Hypothalamus (tissue), 51 donors: Measurements from ENCODE around the gene GPR141.

Experiments used
- DNase-seq, 51 donors: peaks; one replicate each; lab custom pipeline; 2025; lab: John Stamatoyannopoulos, UW

Gene GPR141

GRCh38 chr7:37729181-37729580 is 45.6 kb downstream of the GPR141 start:
- no peak for DNase-seq

DNA sequence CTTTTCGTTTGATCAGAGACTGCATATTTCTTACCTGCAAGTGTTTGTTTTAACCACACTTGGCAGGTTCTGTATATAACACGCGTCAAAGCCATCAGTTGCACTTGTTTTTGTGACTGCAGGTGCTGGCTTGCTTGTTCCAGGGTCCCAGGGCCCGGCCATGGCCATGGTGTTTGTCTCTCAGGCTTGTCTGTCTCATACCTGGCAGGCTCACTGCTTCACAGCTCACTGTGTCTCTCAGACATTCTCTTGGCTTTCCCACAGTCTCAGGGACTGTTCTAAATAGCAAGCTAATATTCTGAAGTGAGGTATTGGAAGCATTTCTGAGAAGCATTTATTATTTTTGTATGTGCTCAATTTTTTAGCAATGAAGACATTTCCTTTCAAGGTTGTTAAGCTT is 46.9 kb downstream of the GPR141 start:
- DNase-seq, result no peak

DNA sequence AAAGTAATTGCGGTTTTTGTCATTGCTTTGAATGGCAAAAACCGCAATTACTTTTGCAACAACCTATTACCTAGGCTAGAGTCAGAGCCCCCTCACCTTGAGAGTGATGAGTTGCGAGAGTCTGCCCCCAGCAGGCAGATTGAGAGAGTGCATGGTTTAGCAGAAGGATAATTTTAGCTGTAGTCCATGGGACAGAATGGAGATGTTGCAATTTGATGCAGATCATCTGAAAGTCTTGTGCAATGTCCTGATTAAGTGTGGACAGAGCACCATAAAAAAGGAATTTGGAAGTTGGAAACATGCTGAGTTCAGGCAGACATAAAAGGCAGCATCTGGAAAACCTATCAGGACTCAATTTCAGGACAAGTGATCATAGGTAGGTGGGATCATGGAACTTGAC is 48.7 kb downstream of the GPR141 start:
- peak in 3 of 51 donors; percentile 8 to 11 (median 10) for DNase-seq

DNA sequence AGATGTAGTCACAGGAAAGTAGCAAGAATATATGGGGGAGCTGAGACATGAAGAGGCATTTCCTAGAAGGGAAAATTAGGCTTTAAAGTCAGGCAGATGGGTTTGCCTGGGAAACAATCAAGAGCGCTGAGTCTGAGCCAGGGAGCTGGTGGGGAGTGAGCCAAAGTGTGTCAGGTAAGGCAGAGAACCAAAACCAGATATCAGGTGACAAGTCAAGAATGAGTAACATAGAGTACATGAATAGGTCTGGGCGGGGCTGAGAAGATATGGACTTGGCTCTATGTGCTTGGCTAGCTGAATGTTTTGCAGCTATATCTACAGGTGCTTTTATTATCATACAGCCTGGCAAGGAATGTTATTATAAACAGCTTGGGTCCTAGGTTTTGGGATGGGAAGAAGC is 49.3 kb downstream of the GPR141 start:
- no peak for DNase-seq

- DNase-seq, result no peak
These were observed 51.6 kb downstream of the GPR141 start for GRCh38 chr7:37735196-37735595.

GRCh38 chr7:37738321-37738720 is 54.8 kb downstream of the GPR141 start:
- no peak for DNase-seq

GRCh38 chr7:37740398-37740797 is 56.8 kb downstream of the GPR141 start:
- DNase-seq, result no peak

DNA sequence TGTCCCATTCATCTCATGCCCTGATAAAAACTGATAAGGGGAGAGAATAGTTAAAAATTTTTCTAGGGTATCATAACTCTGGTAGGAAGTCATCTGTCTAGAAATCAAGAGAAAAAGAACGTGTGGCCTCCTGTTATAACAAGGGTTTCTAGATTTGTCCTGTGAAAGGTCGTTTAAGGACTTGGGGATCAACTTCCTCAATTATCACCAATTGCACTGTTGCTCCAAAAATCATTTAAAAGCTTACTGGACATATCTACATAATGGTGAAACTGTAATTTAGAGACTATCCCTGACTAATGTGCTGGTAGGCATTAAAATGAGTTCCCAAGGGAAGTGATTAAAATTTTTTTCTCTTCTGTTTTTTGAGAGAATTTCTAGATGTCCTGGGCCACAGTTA is 58.2 kb downstream of the GPR141 start:
- DNase-seq, result no peak

DNA sequence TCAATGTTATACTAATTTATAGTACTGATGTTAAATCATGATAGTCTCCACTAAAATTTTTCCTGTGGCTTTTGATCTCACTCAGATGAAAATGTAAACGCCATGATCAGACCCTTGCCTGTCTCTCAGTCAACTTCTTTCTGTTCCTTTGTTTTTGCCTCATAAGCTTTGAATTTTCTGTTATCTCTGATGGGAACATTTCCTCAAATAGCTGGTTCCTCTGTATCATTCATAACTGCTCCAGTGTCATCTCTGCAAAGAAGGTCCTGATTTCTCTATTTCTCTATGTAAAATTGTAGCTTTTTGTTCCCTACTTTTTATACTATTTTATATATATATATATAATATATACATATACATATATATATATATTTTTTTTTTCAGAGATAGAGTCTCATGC is 67.5 kb downstream of the GPR141 start:
- no peak for DNase-seq

DNA sequence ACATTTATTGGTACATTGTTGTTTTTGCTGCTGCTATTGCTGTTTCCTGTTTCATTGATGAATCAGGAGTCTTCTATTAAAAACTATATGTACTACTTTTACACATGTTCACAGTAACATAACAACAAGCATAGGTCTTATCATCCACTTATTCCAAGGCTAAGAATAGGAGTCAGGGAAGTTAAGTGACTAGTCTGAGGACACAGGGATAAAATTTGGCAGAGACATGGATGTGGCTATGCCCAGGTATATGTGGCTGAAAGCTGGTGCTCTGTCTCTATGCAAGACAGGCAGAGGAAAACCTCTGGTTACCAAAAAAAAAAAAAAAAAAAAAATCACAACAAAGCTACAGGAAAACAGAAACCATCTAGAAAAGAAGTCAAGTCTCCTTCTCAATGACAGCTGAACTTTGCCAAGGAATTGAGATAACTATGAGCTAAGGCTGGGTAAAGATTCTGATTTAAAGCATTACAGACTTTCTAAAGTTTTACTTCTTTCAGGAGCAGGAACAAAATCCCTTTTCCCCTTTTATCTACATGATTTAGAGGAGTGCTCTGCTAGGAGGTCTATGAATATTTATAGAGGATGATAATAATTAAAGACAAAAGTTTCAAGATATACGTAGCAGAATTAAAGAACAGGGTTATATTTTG is 70.0 kb downstream of the GPR141 start:
- no peak for DNase-seq

DNA sequence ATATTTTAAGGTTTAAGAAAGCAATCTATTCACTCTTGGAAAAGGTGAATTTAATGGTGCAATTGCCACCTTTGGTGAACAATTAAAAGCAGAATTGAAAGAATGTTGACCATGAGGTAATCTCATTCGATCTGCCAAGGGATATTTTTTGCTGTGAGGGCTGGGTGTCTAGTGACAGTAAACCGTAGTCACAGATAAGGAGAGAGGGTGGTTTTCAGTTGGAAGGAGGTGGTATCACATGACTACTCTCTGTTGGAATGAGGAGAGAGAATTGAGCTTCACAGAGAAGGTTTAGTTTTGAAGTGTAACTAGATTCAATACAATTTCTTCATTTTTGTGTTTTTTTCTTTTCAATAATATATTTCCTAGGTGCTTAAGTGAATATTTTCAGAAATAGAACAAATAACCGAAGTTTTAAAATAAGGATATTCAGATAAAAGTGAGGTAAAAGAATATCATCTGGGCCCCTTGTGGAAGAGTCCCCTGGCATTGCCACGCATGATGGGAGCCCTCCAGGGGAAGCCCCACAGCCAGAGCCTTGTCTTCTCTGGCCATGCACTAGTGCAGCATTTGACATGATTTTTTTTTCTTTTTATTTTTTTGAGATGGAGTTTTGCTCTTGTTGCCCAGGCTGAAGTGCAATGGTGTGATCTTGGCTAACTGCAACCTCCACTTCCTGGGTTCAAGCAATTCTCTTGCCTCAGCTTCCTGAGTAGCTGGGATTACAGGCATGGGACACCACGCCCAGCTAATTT is 73.4 kb downstream of the GPR141 start:
- DNase-seq, result no peak

DNA sequence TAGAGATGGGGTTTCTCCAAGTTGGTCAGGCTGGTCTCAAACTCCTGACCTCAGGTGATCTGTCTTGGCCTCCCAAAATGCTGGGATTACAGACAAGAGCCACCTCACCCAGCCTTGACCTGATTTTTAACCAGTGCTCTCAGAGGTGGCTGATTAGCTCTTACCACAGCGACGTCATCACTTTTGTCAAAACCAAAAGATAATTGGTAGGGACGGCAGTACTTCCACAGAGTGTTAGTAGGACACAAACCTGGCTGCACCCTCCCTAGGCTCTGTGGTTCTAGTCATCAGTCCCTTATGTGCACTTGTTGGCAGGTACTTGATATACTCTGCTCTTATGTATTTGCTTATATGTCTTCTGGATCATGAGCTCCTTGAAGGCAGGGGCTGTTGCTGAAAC is 74.0 kb downstream of the GPR141 start:
- no peak for DNase-seq

GRCh38 chr7:37758501-37759045 is 75.0 kb downstream of the GPR141 start:
- no peak for DNase-seq

GRCh38 chr7:37759526-37759925 is 76.0 kb downstream of the GPR141 start:
- peak in 10 of 51 donors; percentile 2 to 19 (median 10) for DNase-seq

DNA sequence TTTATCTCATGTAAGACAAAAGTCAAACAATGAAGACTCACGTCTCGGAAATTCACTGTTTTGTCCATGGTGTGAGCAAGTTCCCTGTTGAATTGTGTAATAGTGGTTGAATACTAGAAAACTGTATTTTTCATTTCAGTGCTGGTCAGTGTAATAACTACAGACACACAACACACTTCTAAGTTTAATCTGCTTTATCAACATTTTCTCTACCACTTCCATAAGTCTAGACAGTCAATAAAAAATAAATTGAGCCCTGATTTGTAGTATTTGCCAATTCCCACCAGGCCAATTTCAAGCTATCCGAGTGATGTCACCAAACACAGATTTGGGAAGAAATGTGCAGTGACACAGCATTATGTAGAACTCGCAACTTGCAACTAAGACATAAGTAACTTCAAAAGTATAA is 81.9 kb downstream of the GPR141 start:
- no peak for DNase-seq

DNA sequence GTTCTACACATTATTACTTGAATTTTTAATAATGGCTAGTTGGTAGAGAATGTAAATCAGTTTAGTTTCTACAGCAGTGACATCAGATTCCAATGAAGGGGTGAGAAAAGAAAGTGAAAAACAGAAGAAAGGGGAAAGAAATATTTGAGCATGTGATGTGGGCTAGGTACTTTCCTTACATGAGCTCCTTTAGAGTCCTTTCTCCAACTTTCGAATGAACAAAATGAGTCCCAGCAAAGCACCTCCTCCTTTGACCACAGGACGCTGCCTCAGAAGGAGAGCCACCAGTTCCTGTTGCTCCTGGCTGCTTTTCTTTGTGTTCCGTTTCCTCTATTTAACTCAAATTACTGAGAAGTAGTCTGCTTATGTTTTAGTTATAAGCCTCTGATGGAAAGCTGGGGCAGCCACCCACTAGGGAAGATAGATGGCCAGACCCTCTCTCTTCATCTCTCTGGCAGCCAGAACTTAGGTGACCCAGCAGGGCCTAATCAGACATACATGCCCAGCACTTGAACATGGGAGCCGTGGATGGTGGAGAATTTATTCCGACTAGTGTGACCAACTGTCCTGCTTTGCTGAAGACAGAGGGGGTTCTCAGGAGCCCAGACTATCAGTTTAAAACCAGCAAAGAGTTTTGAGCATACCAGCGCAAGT is 82.4 kb downstream of the GPR141 start:
- DNase-seq, result peak in 2 of 51 donors; percentile 1 to 11

GRCh38 chr7:37768611-37769010 is 85.0 kb downstream of the GPR141 start:
- no peak for DNase-seq

- no peak for DNase-seq
These were observed 85.7 kb downstream of the GPR141 start for GRCh38 chr7:37769291-37769690.

GRCh38 chr7:37769726-37770125 is 86.2 kb downstream of the GPR141 start:
- no peak for DNase-seq

DNA sequence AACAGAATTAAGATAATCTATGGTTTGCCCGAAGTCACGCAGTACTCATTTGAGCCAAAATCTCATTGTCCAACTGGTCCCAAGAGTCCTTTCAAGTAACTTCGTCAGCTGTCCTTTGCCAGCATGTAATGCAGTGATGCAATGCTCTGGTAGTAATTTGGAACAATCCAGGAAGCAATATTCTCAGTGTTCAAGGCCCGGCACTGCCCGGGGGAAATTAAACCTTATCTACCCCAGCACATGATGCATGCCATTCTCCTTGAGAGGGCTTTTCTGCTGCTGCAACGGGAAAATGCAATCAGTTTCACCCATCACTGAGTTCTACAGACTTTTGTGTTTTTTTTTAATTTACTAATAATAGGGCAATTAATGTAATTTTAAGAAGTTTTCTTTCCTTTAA is 87.3 kb downstream of the GPR141 start:
- DNase-seq, result no peak

DNA sequence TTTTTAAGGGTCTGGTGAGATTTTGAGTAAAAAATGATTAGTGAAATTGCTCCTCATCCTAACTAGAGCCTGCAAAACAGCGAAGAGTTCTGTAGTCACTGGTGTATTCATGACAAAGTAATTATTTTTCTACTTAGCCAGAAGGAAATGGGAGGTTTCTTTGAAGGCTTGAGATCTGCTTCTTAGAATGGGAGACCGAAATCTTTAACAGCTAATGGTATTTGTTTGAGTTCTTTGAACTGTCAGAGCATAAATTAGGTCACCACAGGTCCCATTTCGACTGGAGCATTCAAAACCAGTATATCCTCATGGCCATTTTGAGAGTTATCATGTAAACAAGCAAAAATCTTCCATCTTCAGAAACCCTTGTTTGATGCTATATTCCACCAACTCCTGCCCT is 87.8 kb downstream of the GPR141 start:
- DNase-seq, result no peak

DNA sequence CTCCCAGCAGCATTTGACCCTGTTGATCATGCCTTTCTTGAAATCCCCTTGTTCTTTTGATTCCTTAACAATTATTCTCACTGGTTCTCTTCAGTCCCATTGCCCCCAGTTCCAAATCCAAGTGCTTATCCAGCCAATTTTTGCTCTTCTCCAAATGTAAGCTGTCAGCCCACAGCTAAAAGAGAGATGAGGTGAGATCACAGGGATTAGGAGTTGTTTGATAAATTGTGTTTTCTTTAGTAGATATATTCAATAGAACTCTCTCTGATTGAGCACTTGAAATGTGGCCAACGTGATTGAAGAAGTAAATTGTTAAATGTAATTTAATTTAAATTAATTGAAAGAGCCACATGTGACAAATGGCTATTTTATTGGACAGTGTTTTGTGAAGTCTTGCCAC is 88.2 kb downstream of the GPR141 start:
- no peak for DNase-seq
